Measurements from ENCODE around the gene CDX1. TPM values are rescaled to one million over a fixed set of nuclear protein-coding genes. Genes with fewer than 3 reads are reported as not detected.

The CDX1 gene
- total RNA-seq, 1 donor from 2014 or later, result not detected

DNA sequence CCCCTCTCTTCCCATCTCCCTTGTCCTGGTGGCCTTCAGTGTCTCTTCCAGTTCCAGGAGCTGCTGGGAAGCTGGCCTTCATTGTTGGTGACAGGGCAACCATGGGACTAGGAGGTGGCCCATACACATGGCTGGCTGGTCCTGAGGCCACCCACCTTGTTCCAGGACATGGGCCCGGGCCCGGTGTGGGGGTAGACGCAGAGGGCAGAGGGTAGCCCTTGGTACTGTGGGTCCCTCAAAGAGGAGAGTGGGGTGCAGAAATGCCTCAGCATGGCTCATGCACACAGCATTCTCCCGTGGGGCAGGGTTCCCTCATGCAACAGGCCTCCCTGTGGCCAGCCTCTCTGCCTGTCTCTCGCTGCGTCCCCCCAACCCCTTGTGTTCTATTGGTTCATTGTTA lies 44.1 kb downstream of the CDX1 start:
- TF ChIP-seq, protein P1, sequence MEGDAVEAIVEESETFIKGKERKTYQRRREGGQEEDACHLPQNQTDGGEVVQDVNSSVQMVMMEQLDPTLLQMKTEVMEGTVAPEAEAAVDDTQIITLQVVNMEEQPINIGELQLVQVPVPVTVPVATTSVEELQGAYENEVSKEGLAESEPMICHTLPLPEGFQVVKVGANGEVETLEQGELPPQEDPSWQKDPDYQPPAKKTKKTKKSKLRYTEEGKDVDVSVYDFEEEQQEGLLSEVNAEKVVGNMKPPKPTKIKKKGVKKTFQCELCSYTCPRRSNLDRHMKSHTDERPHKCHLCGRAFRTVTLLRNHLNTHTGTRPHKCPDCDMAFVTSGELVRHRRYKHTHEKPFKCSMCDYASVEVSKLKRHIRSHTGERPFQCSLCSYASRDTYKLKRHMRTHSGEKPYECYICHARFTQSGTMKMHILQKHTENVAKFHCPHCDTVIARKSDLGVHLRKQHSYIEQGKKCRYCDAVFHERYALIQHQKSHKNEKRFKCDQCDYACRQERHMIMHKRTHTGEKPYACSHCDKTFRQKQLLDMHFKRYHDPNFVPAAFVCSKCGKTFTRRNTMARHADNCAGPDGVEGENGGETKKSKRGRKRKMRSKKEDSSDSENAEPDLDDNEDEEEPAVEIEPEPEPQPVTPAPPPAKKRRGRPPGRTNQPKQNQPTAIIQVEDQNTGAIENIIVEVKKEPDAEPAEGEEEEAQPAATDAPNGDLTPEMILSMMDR (IDR thresholded peaks at IDR 0.05), result no peak
- TF ChIP-seq EZH2 (IDR thresholded peaks at IDR 0.05) (no peak), EZH2phosphoT487 (IDR thresholded peaks at IDR 0.05) (no peak)
- no peaks in the 10 kb centered on the region for H3K36me3 ChIP-seq
- H2AFZ ChIP-seq (replicated peaks), result no peak overlapping the region
- H3K4me3 ChIP-seq, result no peak overlapping the region
- Mint-ChIP-seq H3K9me3 (no peaks in the 10 kb centered on the region), H3K27me3 (ENCODE audit: insufficient read depth, low read depth) (peaks cover 14% of the 10 kb centered on the region), H3K4me3 (no peak overlapping the region), H3K4me1 (peaks cover 29% of the 10 kb centered on the region), H3K27ac (no peak overlapping the region), H3K36me3 (no peaks in the 10 kb centered on the region)
- no peaks in the 10 kb centered on the region for H3K27me3 ChIP-seq
- no peak for DNase-seq (ENCODE audit: low spot score)
- H3K27ac ChIP-seq, result no peak overlapping the region
- H3F3A ChIP-seq (ENCODE audit: low read depth), result peaks cover 10% of the 10 kb centered on the region
- H3K9ac ChIP-seq, result no peak overlapping the region
- no peaks in the 10 kb centered on the region for H3K79me2 ChIP-seq (ENCODE audit: low read depth)
- no peaks in the 10 kb centered on the region for H4K20me1 ChIP-seq (ENCODE audit: low read depth)
- no peak overlapping the region for H3K4me2 ChIP-seq
- H3K9me3 ChIP-seq (ENCODE audit: low read depth), result no peaks in the 10 kb centered on the region
- peaks cover 13% of the 10 kb centered on the region for H3K4me1 ChIP-seq

DNA sequence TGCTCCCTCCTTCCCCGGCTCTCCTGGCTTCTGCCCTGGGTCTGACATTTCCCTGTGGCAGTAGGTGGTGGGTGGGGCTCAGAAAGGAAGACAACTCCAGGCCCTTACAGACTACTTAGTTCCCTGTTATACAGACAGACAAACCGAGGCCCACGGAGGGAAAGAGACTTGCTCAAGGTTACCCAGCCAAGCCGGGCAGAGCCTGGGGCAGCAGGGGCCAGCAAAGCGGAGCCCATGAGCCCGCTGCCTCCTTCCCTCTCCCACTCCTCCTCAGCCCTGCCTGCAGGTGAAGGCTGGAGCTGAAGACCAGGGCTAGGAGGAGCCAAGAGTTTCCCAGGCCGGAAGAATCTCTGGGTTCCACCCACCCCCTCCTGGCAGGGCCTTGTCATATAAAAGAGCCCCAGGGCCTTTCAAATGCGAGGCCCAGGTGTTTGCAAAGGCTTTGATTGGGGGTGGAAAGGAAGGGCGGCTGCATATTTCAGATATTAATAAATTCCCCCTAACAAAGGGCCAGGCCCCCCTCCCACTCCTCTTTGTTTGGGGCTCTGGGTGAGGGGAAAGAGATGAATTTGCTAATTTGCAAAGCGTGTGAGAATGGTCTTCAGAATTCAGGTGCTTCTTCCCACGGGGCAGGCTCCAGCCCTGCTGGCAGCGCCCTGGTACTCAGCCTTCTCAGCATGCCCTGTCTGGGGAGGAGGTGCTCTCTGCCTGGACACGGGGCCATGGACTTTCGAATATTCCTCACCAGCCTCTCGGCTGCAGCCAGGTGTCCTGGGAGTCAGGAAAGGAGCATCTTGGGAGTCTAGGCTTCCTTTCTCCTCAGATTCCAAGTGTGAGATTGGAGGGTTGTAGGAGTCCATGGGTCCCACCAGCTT lies 44.8 kb downstream of the CDX1 start:
- no peaks in the 10 kb centered on the region for H3K27me3 ChIP-seq
- no peak overlapping the region for H3K4me3 ChIP-seq
- H3K4me2 ChIP-seq, result no peak overlapping the region
- peaks cover 13% of the 10 kb centered on the region for H3K4me1 ChIP-seq
- no peaks in the 10 kb centered on the region for H3K36me3 Mint-ChIP-seq
- peak overlapping the region; percentile 22 for H2AFZ ChIP-seq (replicated peaks)
- no peaks in the 10 kb centered on the region for H3K36me3 ChIP-seq
- no peak overlapping the region for H3K9ac ChIP-seq
- H3K4me3 Mint-ChIP-seq, result no peak overlapping the region
- DNase-seq (ENCODE audit: low spot score), result no peak
- no peaks in the 10 kb centered on the region for H3K9me3 Mint-ChIP-seq
- H4K20me1 ChIP-seq (ENCODE audit: low read depth), result no peaks in the 10 kb centered on the region
- H3K27ac ChIP-seq, result no peak overlapping the region
- H3K4me1 Mint-ChIP-seq, result peaks cover 29% of the 10 kb centered on the region
- no peaks in the 10 kb centered on the region for H3K79me2 ChIP-seq (ENCODE audit: low read depth)
- H3K27ac Mint-ChIP-seq, result peak overlapping the region; percentile 79
- peaks cover 10% of the 10 kb centered on the region for H3F3A ChIP-seq (ENCODE audit: low read depth)
- TF ChIP-seq EZH2 (IDR thresholded peaks at IDR 0.05) (no peak), EZH2phosphoT487 (IDR thresholded peaks at IDR 0.05) (no peak)
- TF ChIP-seq, protein P1 (IDR thresholded peaks at IDR 0.05), result no peak
- peaks cover 14% of the 10 kb centered on the region for H3K27me3 Mint-ChIP-seq (ENCODE audit: insufficient read depth, low read depth)
- H3K9me3 ChIP-seq (ENCODE audit: low read depth), result no peaks in the 10 kb centered on the region

GRCh38 chr5:150213530-150213929 lies 47.0 kb downstream of the CDX1 start:
- no peak overlapping the region for H2AFZ ChIP-seq (replicated peaks)
- no peaks in the 10 kb centered on the region for H3K79me2 ChIP-seq (ENCODE audit: low read depth)
- H3F3A ChIP-seq (ENCODE audit: low read depth), result peaks cover 6% of the 10 kb centered on the region
- H3K27ac ChIP-seq, result no peak overlapping the region
- H3K27me3 ChIP-seq, result peaks cover 12% of the 10 kb centered on the region
- no peak overlapping the region for H3K4me3 ChIP-seq
- no peaks in the 10 kb centered on the region for H3K9me3 Mint-ChIP-seq
- H3K4me3 Mint-ChIP-seq, result no peak overlapping the region
- H3K36me3 Mint-ChIP-seq, result no peaks in the 10 kb centered on the region
- H3K9me3 ChIP-seq (ENCODE audit: low read depth), result no peaks in the 10 kb centered on the region
- peaks cover 24% of the 10 kb centered on the region for H3K4me1 Mint-ChIP-seq
- no peak overlapping the region for H3K9ac ChIP-seq
- no peak overlapping the region for H3K27ac Mint-ChIP-seq
- no peaks in the 10 kb centered on the region for H3K36me3 ChIP-seq
- peaks cover 12% of the 10 kb centered on the region for H3K4me1 ChIP-seq
- H3K4me2 ChIP-seq, result no peak overlapping the region
- H3K27me3 Mint-ChIP-seq (ENCODE audit: insufficient read depth, low read depth), result peaks cover 8% of the 10 kb centered on the region
- no peak for DNase-seq (ENCODE audit: low spot score)
- TF ChIP-seq, protein P1 (IDR thresholded peaks at IDR 0.05), result no peak
- no peak for TF ChIP-seq EZH2 (IDR thresholded peaks at IDR 0.05)
- TF ChIP-seq EZH2phosphoT487 (IDR thresholded peaks at IDR 0.05), result no peak
- H4K20me1 ChIP-seq (ENCODE audit: low read depth), result no peaks in the 10 kb centered on the region

All from neural progenitor cell (in vitro differentiated cells).